HepG2 (cell line): Measurements from ENCODE around the gene ZNF416. TPM values are rescaled to one million over a fixed set of nuclear protein-coding genes. Genes with fewer than 3 reads are reported as not detected.
A peak's percentile ranks its signal among the peaks of the same experiment; 100 is the strongest.

Experiments used
- CBFB ChIP-seq: sonication (generic); formaldehyde crosslinking; IDR thresholded peaks from 2 replicates; pipeline ENCODE4 v1.4.0; 2020; ENCODE audit warnings: missing genetic modification reagents
- ESRRA ChIP-seq: sonication (generic); formaldehyde crosslinking; IDR thresholded peaks from 2 replicates; pipeline ENCODE4 v1.5.1; 2020; ENCODE audit warnings: mild to moderate bottlenecking, low read depth, missing genetic modification reagents
- FOXJ3 ChIP-seq: sonication (generic); formaldehyde crosslinking; IDR thresholded peaks from 2 replicates; pipeline ENCODE4 v1.4.0; 2020; ENCODE audit warnings: missing genetic modification reagents, mild to moderate bottlenecking, borderline replicate concordance
- FOXK2 ChIP-seq: fragments of 450-650 bp; IDR thresholded peaks from 2 replicates; pipeline ENCODE4 v1.6.1; 2016
- GTF3A ChIP-seq: sonication (generic); formaldehyde crosslinking; conservative IDR thresholded peaks from 2 replicates; pipeline ENCODE4 v1.4.0; 2020; ENCODE audit warnings: mild to moderate bottlenecking, missing genetic modification reagents
- HNRNPH1 ChIP-seq: fragments of 200-400 bp; formaldehyde crosslinking; optimal IDR thresholded peaks from 2 replicates; pipeline ENCODE3; 2017; ENCODE audit warnings: mild to moderate bottlenecking, low read depth, low read length
- KLF15 ChIP-seq: sonication (generic); formaldehyde crosslinking; IDR thresholded peaks from 2 replicates; pipeline ENCODE4 v1.8.1; 2023; ENCODE audit warnings: borderline replicate concordance, mild to moderate bottlenecking, inconsistent platforms, missing genetic modification reagents, mixed read lengths
- NFE2L1 ChIP-seq: sonication (generic); formaldehyde crosslinking; IDR thresholded peaks from 2 replicates; pipeline ENCODE4 v1.4.0; 2020; ENCODE audit warnings: missing genetic modification reagents, mild to moderate bottlenecking, borderline replicate concordance
- RXRB ChIP-seq: IDR thresholded peaks from 2 replicates; pipeline ENCODE4 v1.6.1; 2016; ENCODE audit warnings: borderline replicate concordance, missing genetic modification reagents, missing compliant biosample characterization
- SAFB2 ChIP-seq: sonication (generic); formaldehyde crosslinking; IDR thresholded peaks from 2 replicates; pipeline ENCODE4 v1.5.1; 2020; ENCODE audit warnings: missing genetic modification reagents, low read depth, mild to moderate bottlenecking, borderline replicate concordance
- TBL1XR1 ChIP-seq: fragments of 150-350 bp; IDR thresholded peaks from 2 replicates; pipeline ENCODE4 v1.6.1; 2014; ENCODE audit warnings: borderline replicate concordance, low read length; ENCODE audit not compliant: partially characterized antibody
- UBTF ChIP-seq: sonication (generic); formaldehyde crosslinking; IDR thresholded peaks from 2 replicates; pipeline ENCODE4 v1.4.0; 2020; ENCODE audit warnings: mild to moderate bottlenecking, missing genetic modification reagents
- ZNF138 ChIP-seq: sonication (generic); formaldehyde crosslinking; IDR thresholded peaks from 2 replicates; pipeline ENCODE4 v1.5.0; 2020; ENCODE audit warnings: mild to moderate bottlenecking, low read depth, missing genetic modification reagents
- ZNF333 ChIP-seq: sonication (generic); formaldehyde crosslinking; IDR thresholded peaks from 2 replicates; pipeline ENCODE4 v1.4.0; 2020; ENCODE audit warnings: mild to moderate bottlenecking, missing genetic modification reagents, borderline replicate concordance
- ZNF547 ChIP-seq: sonication (generic); formaldehyde crosslinking; IDR thresholded peaks from 2 replicates; pipeline ENCODE4 v1.5.1; 2020; ENCODE audit warnings: mild to moderate bottlenecking, missing genetic modification reagents
- ZNF574 ChIP-seq: sonication (generic); formaldehyde crosslinking; IDR thresholded peaks from 2 replicates; pipeline ENCODE4 v1.4.0; 2020; ENCODE audit warnings: missing genetic modification reagents
- ZNF850 ChIP-seq: sonication (generic); formaldehyde crosslinking; conservative IDR thresholded peaks from 2 replicates; pipeline ENCODE4 v1.9.0; 2021; ENCODE audit warnings: mild to moderate bottlenecking, missing genetic modification reagents
- polyA plus RNA-seq, 8 experiments: library from polyadenylated mRNA; depleted of rRNA in 3 of 8; stranded (reverse) in 7 of 8; unstranded in 1 of 8; fragments of >200 nt; fragmentation: Illumina TruSeq in 4 of 8; extraction: Trizol in 4 of 8; gene quantifications; 2 replicates each; pipeline versions ENCODE4 v1.2.1 to v1.2.3, GENCODE V29; 2011 to 2016; ENCODE audit warnings: low read depth in 4 of 8, missing spikeins in 1 of 8, mixed read lengths in 1 of 8; ENCODE audit not compliant: insufficient read depth in 1 of 8
- total RNA-seq, 5 experiments: library from RNA; depleted of rRNA; stranded (reverse); fragments of >200 nt; fragmentation: Illumina TruSeq; extraction: Trizol; gene quantifications; 2 replicates each; pipeline ENCODE4 v1.2.3, GENCODE V29; 2016; ENCODE audit warnings: low read depth in 1 of 5
- TF ChIP-seq, protein P1 (sequence below): IDR thresholded peaks from 2 replicates; pipeline ENCODE4 v1.6.1; 2016
- TF ChIP-seq, protein P2 (sequence below): IDR thresholded peaks from 2 replicates; pipeline ENCODE4 v1.6.1; 2016; ENCODE audit warnings: mild to moderate bottlenecking, missing biosample characterization, missing genetic modification reagents
- TF ChIP-seq, protein P3 (sequence below): IDR thresholded peaks from 2 replicates; pipeline ENCODE4 v1.6.1; 2016; ENCODE audit warnings: mild to moderate bottlenecking

ZNF416 gene
- total and polyA plus RNA-seq, 2 of the 13 experiments (the other 11 are each of a cell fraction or from before 2014, with no cell fraction given) = 1.5 to 5.3 TPM

GRCh38 chr19:57613941-57614743, 35.4 kb upstream of the ZNF416 start, which contains the start of gene ZNF134 (continued):
- peak; percentile 89 for TF ChIP-seq ZNF574 (CRISPR knock-in tag)
- TF ChIP-seq, protein P1, sequence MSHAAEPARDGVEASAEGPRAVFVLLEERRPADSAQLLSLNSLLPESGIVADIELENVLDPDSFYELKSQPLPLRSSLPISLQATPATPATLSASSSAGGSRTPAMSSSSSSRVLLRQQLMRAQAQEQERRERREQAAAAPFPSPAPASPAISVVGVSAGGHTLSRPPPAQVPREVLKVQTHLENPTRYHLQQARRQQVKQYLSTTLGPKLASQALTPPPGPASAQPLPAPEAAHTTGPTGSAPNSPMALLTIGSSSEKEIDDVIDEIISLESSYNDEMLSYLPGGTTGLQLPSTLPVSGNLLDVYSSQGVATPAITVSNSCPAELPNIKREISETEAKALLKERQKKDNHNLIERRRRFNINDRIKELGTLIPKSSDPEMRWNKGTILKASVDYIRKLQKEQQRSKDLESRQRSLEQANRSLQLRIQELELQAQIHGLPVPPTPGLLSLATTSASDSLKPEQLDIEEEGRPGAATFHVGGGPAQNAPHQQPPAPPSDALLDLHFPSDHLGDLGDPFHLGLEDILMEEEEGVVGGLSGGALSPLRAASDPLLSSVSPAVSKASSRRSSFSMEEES = 0 out of 2 replicates have a peak, but pooled peaks have one; percentile 21
- 0 out of 2 replicates have a peak, but pooled peaks have one; percentile 54 for TF ChIP-seq ZNF850 (CRISPR knock-in tag)
- no peak for TF ChIP-seq FOXK2
- TF ChIP-seq GTF3A (CRISPR knock-in tag) = 0 out of 2 replicates have a peak, but pooled peaks have one; percentile 45
- peak; percentile 63 for TF ChIP-seq UBTF (CRISPR knock-in tag)
- no peak for TF ChIP-seq SAFB2
- peak; percentile 52; the same call in 1 of the 2 replicates for TF ChIP-seq KLF15 (CRISPR knock-in tag)
- TF ChIP-seq, protein P2, sequence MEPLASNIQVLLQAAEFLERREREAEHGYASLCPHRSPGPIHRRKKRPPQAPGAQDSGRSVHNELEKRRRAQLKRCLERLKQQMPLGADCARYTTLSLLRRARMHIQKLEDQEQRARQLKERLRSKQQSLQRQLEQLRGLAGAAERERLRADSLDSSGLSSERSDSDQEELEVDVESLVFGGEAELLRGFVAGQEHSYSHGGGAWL (CRISPR knock-in tag) = peak; percentile 63
- peak; percentile 37; the same call in 1 of the 2 replicates for TF ChIP-seq ESRRA
- TF ChIP-seq HNRNPH1 = no peak
- no peak for TF ChIP-seq NFE2L1 (CRISPR knock-in tag)
- peak; percentile 41; the same call in 1 of the 2 replicates for TF ChIP-seq ZNF547
- peak; percentile 90; the same call in 1 of the 2 replicates for TF ChIP-seq ZNF138 (CRISPR knock-in tag)
- no peak for TF ChIP-seq ZNF333 (CRISPR knock-in tag)
- TF ChIP-seq, protein P3, sequence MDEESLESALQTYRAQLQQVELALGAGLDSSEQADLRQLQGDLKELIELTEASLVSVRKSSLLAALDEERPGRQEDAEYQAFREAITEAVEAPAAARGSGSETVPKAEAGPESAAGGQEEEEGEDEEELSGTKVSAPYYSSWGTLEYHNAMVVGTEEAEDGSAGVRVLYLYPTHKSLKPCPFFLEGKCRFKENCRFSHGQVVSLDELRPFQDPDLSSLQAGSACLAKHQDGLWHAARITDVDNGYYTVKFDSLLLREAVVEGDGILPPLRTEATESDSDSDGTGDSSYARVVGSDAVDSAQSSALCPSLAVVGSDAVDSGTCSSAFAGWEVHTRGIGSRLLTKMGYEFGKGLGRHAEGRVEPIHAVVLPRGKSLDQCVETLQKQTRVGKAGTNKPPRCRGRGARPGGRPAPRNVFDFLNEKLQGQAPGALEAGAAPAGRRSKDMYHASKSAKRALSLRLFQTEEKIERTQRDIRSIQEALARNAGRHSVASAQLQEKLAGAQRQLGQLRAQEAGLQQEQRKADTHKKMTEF (CRISPR knock-in tag) = peak; percentile 73; the same call in 1 of the 2 replicates
- peak; percentile 44; the same call in 1 of the 2 replicates for TF ChIP-seq FOXJ3
- peak; percentile 17; the same call in 1 of the 2 replicates for TF ChIP-seq RXRB (CRISPR knock-in tag)
- TF ChIP-seq TBL1XR1 = peak; percentile 41
- TF ChIP-seq CBFB (CRISPR knock-in tag) = no peak
